SK-N-SH (cell line): ENCODE measurements around the gene RPS6KA5. TPM values are rescaled to one million over a fixed set of nuclear protein-coding genes. Genes with fewer than 3 reads are reported as not detected.

Experiments used
- CTCF ChIA-PET: fragments of 300-600, 350-600 bp; formaldehyde crosslinking; extraction: SDS; loops from one replicate; lab custom pipeline; 2021; lab: Yijun Ruan, JAX
- POLR2A ChIA-PET: fragments of 350-600 bp; sonication (Branson Sonifier 250); formaldehyde crosslinking; extraction: SDS; loops from one replicate; lab custom pipeline; 2020; ENCODE audit warnings: antibody characterized with exemption, inconsistent platforms; lab: Yijun Ruan, JAX
- DNase-seq: peaks from one replicate; pipeline ENCODE4 v3.0.0; 2012
- H2AFZ ChIP-seq: fragments of 200-600 bp; sonication (generic); 2 replicates; pipeline ENCODE4 v1.8.1; 2016; ENCODE audit warnings: antibody characterized with exemption, mild to moderate bottlenecking, low read depth
- H3F3A ChIP-seq: fragments of 200-600 bp; sonication (generic); replicated peaks from 2 replicates; pipeline ENCODE3; 2016; ENCODE audit warnings: antibody characterized with exemption, mild to moderate bottlenecking; ENCODE audit not compliant: insufficient read depth
- H3K27ac ChIP-seq, 2 experiments: fragments of 200-500 bp in 1 of 2; fragments of 200-600 bp in 1 of 2; sonication (Bioruptor generic) in 1 of 2; sonication (generic), shearing (Covaris generic) in 1 of 2; 2 replicates each; pipeline versions ENCODE4 v1.5.1 to v1.6.1; 2014 to 2016; ENCODE audit warnings: low read depth in 2 of 2, inconsistent platforms in 1 of 2, low read length in 1 of 2, mild to moderate bottlenecking in 1 of 2, mixed read lengths in 1 of 2
- H3K27me3 ChIP-seq: fragments of 200-600 bp; sonication (generic), shearing (Covaris generic); 2 replicates; pipeline ENCODE4 v1.6.1; 2016; ENCODE audit warnings: mixed run types; ENCODE audit not compliant: insufficient read depth
- H3K36me3 ChIP-seq, 2 experiments: fragments of 200-500 bp in 1 of 2; fragments of 200-600 bp in 1 of 2; sonication (Bioruptor generic) in 1 of 2; sonication (generic) in 1 of 2; replicated peaks in 1 of 2; 2 replicates each; pipeline versions ENCODE3 to v1.5.1; 2014 to 2016; ENCODE audit warnings: low read length in 1 of 2, mild to moderate bottlenecking in 1 of 2; ENCODE audit not compliant: insufficient read depth in 2 of 2, control insufficient read depth in 1 of 2
- H3K4me1 ChIP-seq, 2 experiments: fragments of 200-500 bp in 1 of 2; fragments of 200-600 bp in 1 of 2; sonication (Bioruptor generic) in 1 of 2; sonication (generic), shearing (Covaris generic) in 1 of 2; 2 replicates each; pipeline versions ENCODE4 v1.5.1 to v1.6.1; 2014 to 2016; ENCODE audit warnings: low read depth in 1 of 2, low read length in 1 of 2, mixed run types in 1 of 2; ENCODE audit not compliant: insufficient read depth in 2 of 2, control insufficient read depth in 1 of 2
- H3K4me2 ChIP-seq: fragments of 200-600 bp; sonication (generic), shearing (Covaris generic); 2 replicates; pipeline ENCODE4 v1.6.1; 2017; ENCODE audit warnings: mixed run types
- H3K4me3 ChIP-seq, 2 experiments: fragments of 200-500 bp in 1 of 2; fragments of 200-600 bp in 1 of 2; sonication (Bioruptor generic) in 1 of 2; sonication (generic), shearing (Covaris generic) in 1 of 2; 2 replicates each; pipeline versions ENCODE4 v1.5.1 to v1.8.1; 2014 to 2016; ENCODE audit warnings: low read depth in 2 of 2, inconsistent platforms in 1 of 2, low read length in 1 of 2, mild to moderate bottlenecking in 1 of 2, mixed read lengths in 1 of 2, moderate library complexity in 1 of 2
- H3K79me2 ChIP-seq: fragments of 200-600 bp; sonication (generic); 2 replicates; pipeline ENCODE4 v1.8.1; 2017; ENCODE audit warnings: mild to moderate bottlenecking; ENCODE audit not compliant: insufficient read depth
- H3K9ac ChIP-seq: fragments of 200-600 bp; sonication (generic); 2 replicates; pipeline ENCODE4 v1.6.1; 2017; ENCODE audit warnings: mixed run types
- H3K9me2 ChIP-seq: fragments of 200-600 bp; sonication (generic); 2 replicates; pipeline ENCODE4 v1.6.1; 2017; ENCODE audit warnings: mixed run types
- H3K9me3 ChIP-seq: fragments of 200-600 bp; sonication (generic); 2 replicates; pipeline ENCODE4 v1.6.1; 2017; ENCODE audit warnings: mixed run types, mild to moderate bottlenecking, moderate library complexity
- H4K20me1 ChIP-seq: fragments of 200-600 bp; sonication (generic); 2 replicates; pipeline ENCODE4 v1.6.1; 2017; ENCODE audit warnings: mild to moderate bottlenecking, mixed run types; ENCODE audit not compliant: insufficient read depth
- ELF1 ChIP-seq: IDR thresholded peaks from 2 replicates; pipeline ENCODE4 v1.4.0; 2012
- EP300 ChIP-seq, 2 experiments: IDR thresholded peaks; 2 replicates each; pipeline versions ENCODE4 v1.4.0 to v1.6.1; 2012; ENCODE audit warnings: borderline replicate concordance in 1 of 2, low read depth in 1 of 2, low read length in 1 of 2
- FOXJ3 ChIP-seq: sonication (generic); formaldehyde crosslinking; IDR thresholded peaks from 2 replicates; pipeline ENCODE4 v1.5.1; 2020; ENCODE audit warnings: mild to moderate bottlenecking, missing genetic modification reagents
- IRF3 ChIP-seq: fragments of 150-350 bp; IDR thresholded peaks from 2 replicates; pipeline ENCODE4 v1.6.1; 2016; ENCODE audit warnings: mild to moderate bottlenecking, low read depth, low read length
- JUND ChIP-seq: IDR thresholded peaks from 2 replicates; pipeline ENCODE4 v1.4.0; 2012
- MEF2A ChIP-seq: IDR thresholded peaks from 2 replicates; pipeline ENCODE4 v1.4.0; 2012; ENCODE audit warnings: low read depth, borderline replicate concordance
- NFIC ChIP-seq: IDR thresholded peaks from 2 replicates; pipeline ENCODE4 v1.4.0; 2012; ENCODE audit warnings: borderline replicate concordance
- NRF1 ChIP-seq: IDR thresholded peaks from 2 replicates; pipeline ENCODE4 v1.6.1; 2012; ENCODE audit warnings: low read depth, mild to moderate bottlenecking, low read length
- RCOR1 ChIP-seq: fragments of 150-350 bp; IDR thresholded peaks from 2 replicates; pipeline ENCODE4 v1.6.1; 2017; ENCODE audit warnings: antibody characterized with exemption, low read length
- SIN3A ChIP-seq: IDR thresholded peaks from 2 replicates; pipeline ENCODE4 v1.6.1; 2012; ENCODE audit warnings: low read depth, mild to moderate bottlenecking, low read length, moderate library complexity, borderline replicate concordance
- SMC3 ChIP-seq: IDR thresholded peaks from 2 replicates; pipeline ENCODE4 v1.6.1; 2012; ENCODE audit warnings: low read depth, low read length, improper control_type of control experiment
- TAF1 ChIP-seq: IDR thresholded peaks from 2 replicates; pipeline ENCODE4 v1.6.1; 2012; ENCODE audit warnings: low read depth, mild to moderate bottlenecking, low read length, moderate library complexity, borderline replicate concordance
- TEAD4 ChIP-seq: IDR thresholded peaks from 2 replicates; pipeline ENCODE4 v1.4.0; 2012; ENCODE audit warnings: mild to moderate bottlenecking, borderline replicate concordance; ENCODE audit not compliant: insufficient read depth
- WGBS: methylation state at CpG from one replicate; pipeline ENCODE4 v1.1.6; 2017; ENCODE audit warnings: low lambda C conversion rate; 5-methylcytosine and 5-hydroxymethylcytosine counted together
- polyA plus RNA-seq, 3 experiments: library from polyadenylated mRNA; depleted of rRNA; stranded (reverse); fragments of >200 nt; gene quantifications; 2 replicates each; pipeline ENCODE4 v1.2.3, GENCODE V29; 2012
- TF ChIP-seq, protein P1 (sequence below): IDR thresholded peaks from 2 replicates; pipeline ENCODE4; 2012
- TF ChIP-seq, protein P2 (sequence below): IDR thresholded peaks from 2 replicates; pipeline ENCODE4 v1.4.0; 2012; ENCODE audit warnings: low read depth, borderline replicate concordance

The RPS6KA5 gene
- polyA plus RNA-seq, 1 of the 3 experiments (the other 2 are of a cell fraction), result 0.67 TPM

GRCh38 chr14:91082282-91082681 is 21.8 kb upstream of the RPS6KA5 start:
- Histone ChIP-seq H3F3A (no peaks in the 10 kb centered on the region), H3K27ac (no peak overlapping the region), H3K9me3 (no peaks in the 10 kb centered on the region), H3K27me3 (no peaks in the 10 kb centered on the region), H3K4me1 (no peaks in the 10 kb centered on the region), H3K9me2 (no peaks in the 10 kb centered on the region), H3K4me3 (no peak overlapping the region), H2AFZ (no peak overlapping the region), H3K9ac (no peak overlapping the region), H4K20me1 (no peaks in the 10 kb centered on the region), H3K36me3 (no peaks in the 10 kb centered on the region), H3K79me2 (no peaks in the 10 kb centered on the region), H3K4me2 (no peak overlapping the region)
- 80% methylated on average over 3 of the region's 3 CpGs for WGBS
- POLR2A ChIA-PET, result no interaction called here
- CTCF ChIA-PET, result interaction anchor here (1.0 to 1.2 kb wide), 2 partner anchors 11 to 21 kb away, joined by 3 read pairs; no protein-coding TSS in a partner anchor
- TF ChIP-seq EP300 (IDR thresholded peaks at IDR 0.05; ENCODE audit: borderline replicate concordance in 1 of 2, low read depth in 1 of 2, low read length in 1 of 2) (no peak), SIN3A (no peak), TEAD4 (no peak), RCOR1 (no peak), FOXJ3 (CRISPR knock-in tag) (no peak), JUND (no peak), TAF1 (no peak)
- TF ChIP-seq, protein P1, sequence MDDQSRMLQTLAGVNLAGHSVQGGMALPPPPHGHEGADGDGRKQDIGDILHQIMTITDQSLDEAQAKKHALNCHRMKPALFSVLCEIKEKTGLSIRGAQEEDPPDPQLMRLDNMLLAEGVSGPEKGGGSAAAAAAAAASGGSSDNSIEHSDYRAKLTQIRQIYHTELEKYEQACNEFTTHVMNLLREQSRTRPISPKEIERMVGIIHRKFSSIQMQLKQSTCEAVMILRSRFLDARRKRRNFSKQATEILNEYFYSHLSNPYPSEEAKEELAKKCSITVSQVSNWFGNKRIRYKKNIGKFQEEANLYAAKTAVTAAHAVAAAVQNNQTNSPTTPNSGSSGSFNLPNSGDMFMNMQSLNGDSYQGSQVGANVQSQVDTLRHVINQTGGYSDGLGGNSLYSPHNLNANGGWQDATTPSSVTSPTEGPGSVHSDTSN, result no peak
- DNase-seq, result no peak

- CTCF ChIA-PET, result interaction anchor here (0.9 to 1.2 kb wide), 2 partner anchors 60 to 93 kb away, joined by 3 to 6 read pairs; no protein-coding TSS in a partner anchor
These were observed 19.6 kb upstream of the RPS6KA5 start for GRCh38 chr14:91080071-91080470.

DNA sequence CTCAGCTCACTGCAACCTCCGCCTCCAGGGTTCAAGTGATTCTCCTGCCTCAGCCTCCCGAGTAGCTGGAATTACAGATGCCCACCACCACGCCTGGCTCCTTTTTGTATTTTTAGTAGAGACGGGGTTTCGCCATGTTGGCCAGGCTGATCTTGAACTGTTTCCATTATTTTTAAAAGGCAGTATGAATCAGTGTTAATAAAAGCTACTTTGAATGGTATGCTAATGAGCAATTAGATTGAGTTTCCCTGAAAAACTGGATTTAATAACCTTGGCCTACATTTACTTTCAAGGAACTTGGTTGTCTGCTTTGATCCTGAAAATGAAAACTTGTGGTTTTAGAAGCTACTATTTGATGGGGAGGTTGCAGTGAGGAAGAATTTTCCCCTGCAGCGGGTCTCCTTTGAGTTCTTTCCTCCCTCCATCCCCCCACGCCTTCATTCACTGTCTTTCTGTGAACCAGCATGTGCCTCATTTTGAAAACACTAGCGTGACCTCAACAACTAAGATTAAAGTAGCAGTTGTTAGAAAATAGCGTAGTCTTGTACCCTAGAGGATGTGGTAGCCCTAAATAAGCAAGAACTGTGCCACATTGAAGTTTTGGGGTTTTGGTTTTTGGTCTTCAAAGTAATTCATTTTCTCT is 17.8 kb upstream of the RPS6KA5 start:
- no peaks in the 10 kb centered on the region for H4K20me1 ChIP-seq
- H3K9ac ChIP-seq, result no peak overlapping the region
- WGBS, result 88% methylated on average over 9 of the region's 9 CpGs
- no peak overlapping the region for H3K4me2 ChIP-seq
- no peaks in the 10 kb centered on the region for H3F3A ChIP-seq
- CTCF ChIA-PET, result no interaction called here
- H3K79me2 ChIP-seq, result no peaks in the 10 kb centered on the region
- POLR2A ChIA-PET, result interaction anchor here (0.5 kb wide), 1 partner anchor 342 kb away, joined by 3 read pairs; no protein-coding TSS in a partner anchor
- no peak overlapping the region for H3K4me3 ChIP-seq
- no peaks in the 10 kb centered on the region for H3K9me2 ChIP-seq
- no peak for DNase-seq
- H3K27ac ChIP-seq, result no peak overlapping the region
- no peaks in the 10 kb centered on the region for H3K36me3 ChIP-seq
- no peaks in the 10 kb centered on the region for H3K9me3 ChIP-seq
- no peaks in the 10 kb centered on the region for H3K27me3 ChIP-seq
- H3K4me1 ChIP-seq, result no peaks in the 10 kb centered on the region
- H2AFZ ChIP-seq, result no peak overlapping the region
- TF ChIP-seq MEF2A (no peak), ELF1 (no peak), NRF1 (no peak), SMC3 (no peak), TEAD4 (no peak), IRF3 (no peak), EP300 (IDR thresholded peaks at IDR 0.05; ENCODE audit: borderline replicate concordance in 1 of 2, low read depth in 1 of 2, low read length in 1 of 2) (no peak)
- TF ChIP-seq, protein P1, result no peak
- TF ChIP-seq, protein P2, sequence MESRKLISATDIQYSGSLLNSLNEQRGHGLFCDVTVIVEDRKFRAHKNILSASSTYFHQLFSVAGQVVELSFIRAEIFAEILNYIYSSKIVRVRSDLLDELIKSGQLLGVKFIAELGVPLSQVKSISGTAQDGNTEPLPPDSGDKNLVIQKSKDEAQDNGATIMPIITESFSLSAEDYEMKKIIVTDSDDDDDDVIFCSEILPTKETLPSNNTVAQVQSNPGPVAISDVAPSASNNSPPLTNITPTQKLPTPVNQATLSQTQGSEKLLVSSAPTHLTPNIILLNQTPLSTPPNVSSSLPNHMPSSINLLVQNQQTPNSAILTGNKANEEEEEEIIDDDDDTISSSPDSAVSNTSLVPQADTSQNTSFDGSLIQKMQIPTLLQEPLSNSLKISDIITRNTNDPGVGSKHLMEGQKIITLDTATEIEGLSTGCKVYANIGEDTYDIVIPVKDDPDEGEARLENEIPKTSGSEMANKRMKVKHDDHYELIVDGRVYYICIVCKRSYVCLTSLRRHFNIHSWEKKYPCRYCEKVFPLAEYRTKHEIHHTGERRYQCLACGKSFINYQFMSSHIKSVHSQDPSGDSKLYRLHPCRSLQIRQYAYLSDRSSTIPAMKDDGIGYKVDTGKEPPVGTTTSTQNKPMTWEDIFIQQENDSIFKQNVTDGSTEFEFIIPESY, result no peak

More at GRCh38 chr14:91080071-91080470, 19.6 kb upstream of the RPS6KA5 start:
- Histone ChIP-seq H3K4me1 (no peaks in the 10 kb centered on the region), H3K79me2 (no peaks in the 10 kb centered on the region), H3K9ac (no peak overlapping the region), H3F3A (no peaks in the 10 kb centered on the region), H3K36me3 (no peaks in the 10 kb centered on the region), H3K9me2 (no peaks in the 10 kb centered on the region), H4K20me1 (no peaks in the 10 kb centered on the region), H3K4me3 (no peak overlapping the region), H3K27me3 (no peaks in the 10 kb centered on the region), H3K4me2 (no peak overlapping the region), H3K9me3 (no peaks in the 10 kb centered on the region), H2AFZ (no peak overlapping the region), H3K27ac (no peak overlapping the region)
- TF ChIP-seq NFIC, result no peak
- no peak for TF ChIP-seq SIN3A
- no peak for TF ChIP-seq RCOR1
- POLR2A ChIA-PET, result no interaction called here
- DNase-seq, result no peak
- WGBS, result 82% methylated on average over 6 of the region's 6 CpGs
